Measurements from ENCODE around the gene OTUB1.

OTUB1 gene

GRCh38 chr11:63986156-63986931 lies at the start of gene OTUB1:
TSS of gene OTUB1 (plus strand) at chr11:63986438. CDS start at chr11:63986457, 19 bp downstream.
- DNase-seq (ENCODE audit: low read depth), result peak; percentile 89
- TF ChIP-seq CTCF (conservative IDR thresholded peaks at IDR 0.05; ENCODE audit: low read depth, low read length), result no peak
- H3K4me3 ChIP-seq (ENCODE audit: low read depth, low read length), result peak within 1 kb of the TSS; percentile 99

DNA sequence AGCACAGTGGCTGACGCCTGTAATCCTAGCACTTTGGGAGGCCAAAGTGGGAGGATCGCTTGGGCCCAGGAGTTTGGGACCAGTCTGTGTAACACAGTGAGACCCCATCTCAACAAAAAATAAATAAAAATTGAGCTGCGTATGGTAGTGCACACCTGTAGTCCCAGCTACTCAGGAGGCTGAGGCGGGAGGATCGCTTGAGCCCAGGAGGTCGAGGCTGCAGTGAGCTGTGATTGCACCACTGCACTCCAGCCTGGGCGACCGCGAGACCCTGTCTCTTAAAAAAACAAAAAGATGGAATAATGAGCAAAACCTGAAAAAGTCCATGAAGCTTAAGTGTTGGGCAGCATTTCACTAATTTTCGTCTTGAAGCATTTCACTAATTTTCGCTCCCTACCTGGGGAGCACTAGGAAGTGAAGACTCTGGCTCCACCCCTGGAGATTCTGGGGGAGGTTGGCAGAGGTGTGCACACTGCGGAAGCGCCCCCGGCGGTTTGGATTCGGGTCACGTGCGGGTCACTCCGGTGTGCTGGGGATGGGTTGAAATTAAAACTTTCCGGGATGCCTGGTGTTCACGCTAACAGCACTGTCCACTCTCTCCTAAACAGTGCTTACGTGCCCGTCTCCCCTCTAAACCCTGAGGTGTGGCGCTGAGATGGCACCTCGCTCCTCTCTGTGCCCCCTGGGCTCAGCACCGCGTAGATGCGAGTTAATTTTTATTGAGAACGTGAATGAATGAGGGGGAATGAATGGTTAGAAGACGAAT lies 48.3 kb upstream of the OTUB1 start:
- H3K4me3 ChIP-seq (ENCODE audit: low read depth, low read length), result peak overlapping the region; percentile 73
- TF ChIP-seq CTCF (conservative IDR thresholded peaks at IDR 0.05; ENCODE audit: low read depth, low read length), result peak; percentile 2
- no peak for DNase-seq (ENCODE audit: low read depth)

DNA sequence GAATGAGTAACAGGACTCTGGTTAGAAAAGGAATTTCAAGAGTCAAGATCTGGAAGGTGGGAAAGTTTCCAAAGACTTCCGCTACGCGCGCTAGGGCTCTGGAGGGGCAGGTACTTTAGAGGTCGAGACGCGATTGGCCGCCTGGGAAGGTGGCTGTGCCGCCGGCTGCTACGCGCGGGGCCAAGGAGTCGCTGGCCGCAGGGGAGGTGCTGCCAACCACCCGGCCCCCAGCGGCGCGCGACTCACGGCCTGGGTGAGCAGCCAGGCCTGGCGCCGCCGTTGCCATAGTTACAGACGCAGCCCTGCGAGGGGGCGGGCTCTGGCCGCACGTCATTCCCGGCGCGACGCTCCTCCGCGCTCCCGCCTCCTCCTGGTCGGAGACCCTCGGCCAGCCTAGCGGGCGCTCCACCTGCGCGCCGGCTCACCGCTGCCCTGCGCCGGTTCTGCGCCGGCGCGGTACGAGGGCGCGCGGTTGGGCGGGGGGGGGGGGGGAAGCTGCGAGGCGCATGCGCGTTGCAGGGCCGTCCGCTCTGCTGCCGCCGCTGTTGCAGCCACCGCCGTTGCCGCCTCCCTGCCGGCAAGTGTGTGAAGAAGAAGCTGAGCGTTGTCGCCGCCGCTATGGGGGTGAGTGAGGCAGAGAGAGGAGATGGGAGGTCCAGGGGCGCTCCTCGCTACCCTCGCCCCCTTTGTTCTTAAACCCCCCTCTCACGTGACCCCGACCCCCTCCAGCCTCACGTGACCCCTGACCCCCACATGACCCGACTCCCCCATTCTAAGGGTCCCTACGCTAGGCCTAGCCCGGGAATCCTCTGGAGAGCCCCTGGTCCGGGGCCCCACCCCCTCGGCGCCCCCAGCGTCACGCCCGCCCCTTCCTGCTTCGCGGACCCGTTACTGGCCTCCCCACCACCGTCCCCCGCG lies 47.5 kb upstream of the OTUB1 start, which contains the start of gene NAA40:
Gene NAA40, plus strand, starts transcription at position 524 of the 918 bp plus-strand sequence. Its CDS starts 95 bp downstream, at position 619.
- peak; percentile 95 for DNase-seq (ENCODE audit: low read depth)
- no peak for TF ChIP-seq CTCF (conservative IDR thresholded peaks at IDR 0.05; ENCODE audit: low read depth, low read length)
- peak within 1 kb of the TSS; percentile 73 for H3K4me3 ChIP-seq (ENCODE audit: low read depth, low read length)

DNA sequence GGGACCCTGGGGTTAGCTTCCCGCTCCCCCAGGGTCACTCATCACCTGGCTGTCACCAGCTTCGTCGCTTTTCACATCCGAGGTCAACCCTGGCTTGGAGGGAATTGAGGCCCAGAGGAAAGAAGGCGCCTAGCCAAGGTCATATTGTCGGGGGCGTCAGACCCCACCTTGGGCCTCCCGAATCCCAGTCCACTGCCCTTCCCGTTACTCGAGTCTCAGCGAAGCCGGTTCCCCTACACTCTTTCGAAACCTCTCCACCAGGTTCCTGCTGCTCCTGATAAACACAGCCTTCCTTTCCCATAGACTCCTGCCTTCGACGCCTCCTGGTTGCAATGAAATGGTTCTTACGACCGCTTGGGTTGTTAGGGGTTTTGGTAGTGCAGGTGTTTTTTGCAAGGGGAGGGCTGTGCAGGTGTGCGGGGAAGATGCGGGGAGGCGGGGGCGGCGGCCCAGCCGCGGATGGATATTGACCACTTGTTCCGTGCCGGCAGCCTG lies 46.8 kb upstream of the OTUB1 start:
- TF ChIP-seq CTCF (conservative IDR thresholded peaks at IDR 0.05; ENCODE audit: low read depth, low read length), result peak; percentile 35
- DNase-seq (ENCODE audit: low read depth), result peak; percentile 53
- peak overlapping the region; percentile 73 for H3K4me3 ChIP-seq (ENCODE audit: low read depth, low read length)

DNA sequence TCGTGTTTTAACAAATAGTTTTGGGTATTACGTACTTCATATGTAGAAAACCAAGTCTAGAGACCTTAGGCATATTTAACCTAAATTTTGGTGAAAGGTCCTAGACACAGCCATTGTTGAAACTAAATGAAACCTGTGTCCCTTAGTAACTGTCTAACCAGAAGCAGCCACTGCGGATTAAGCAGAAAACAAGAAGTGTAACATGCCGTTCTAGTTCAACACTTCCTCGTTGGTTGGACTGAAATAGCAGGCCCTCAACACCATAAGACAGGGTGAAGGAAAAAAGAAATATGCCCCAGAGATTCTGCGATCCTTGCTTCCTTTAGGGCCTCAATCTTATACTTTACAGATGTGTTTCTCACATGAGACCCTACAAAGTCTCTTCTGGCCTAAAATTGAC lies 45.5 kb upstream of the OTUB1 start:
- no peak for DNase-seq (ENCODE audit: low read depth)
- no peak overlapping the region for H3K4me3 ChIP-seq (ENCODE audit: low read depth, low read length)
- no peak for TF ChIP-seq CTCF (conservative IDR thresholded peaks at IDR 0.05; ENCODE audit: low read depth, low read length)

DNA sequence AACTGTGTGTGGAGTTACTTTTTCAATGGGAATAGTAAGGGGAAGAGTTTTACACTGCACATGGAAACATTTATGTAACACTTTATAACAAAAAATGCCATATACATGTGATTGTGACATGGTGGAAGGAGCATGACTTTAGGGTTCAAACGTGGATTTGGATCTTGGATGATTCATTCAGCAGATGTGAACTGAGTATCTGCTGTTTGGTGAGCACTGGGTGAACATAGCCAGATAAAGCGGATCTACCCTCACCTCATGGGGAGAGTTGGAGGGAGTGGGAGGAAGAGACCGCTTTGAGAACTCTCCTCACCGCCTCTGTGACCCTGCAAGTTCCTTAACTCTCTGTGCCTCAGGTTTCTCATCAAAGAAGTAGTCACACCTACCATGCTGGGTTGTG lies 44.3 kb upstream of the OTUB1 start:
- DNase-seq (ENCODE audit: low read depth), result no peak
- no peak overlapping the region for H3K4me3 ChIP-seq (ENCODE audit: low read depth, low read length)
- TF ChIP-seq CTCF (conservative IDR thresholded peaks at IDR 0.05; ENCODE audit: low read depth, low read length), result no peak
